NCI-H2081 treated with DMSO at 0.1 percent for 48 hours (cell line): ENCODE measurements around the gene LGR4.
"Not testable (repeated sequence)": the region's sequence is repeated elsewhere in the genome, so short reads cannot be mapped to it uniquely, and the experiment has no call there.

Experiments used
- DNase-seq: peaks from one replicate; lab custom pipeline; 2025; lab: John Stamatoyannopoulos, UW

LGR4 gene

DNA sequence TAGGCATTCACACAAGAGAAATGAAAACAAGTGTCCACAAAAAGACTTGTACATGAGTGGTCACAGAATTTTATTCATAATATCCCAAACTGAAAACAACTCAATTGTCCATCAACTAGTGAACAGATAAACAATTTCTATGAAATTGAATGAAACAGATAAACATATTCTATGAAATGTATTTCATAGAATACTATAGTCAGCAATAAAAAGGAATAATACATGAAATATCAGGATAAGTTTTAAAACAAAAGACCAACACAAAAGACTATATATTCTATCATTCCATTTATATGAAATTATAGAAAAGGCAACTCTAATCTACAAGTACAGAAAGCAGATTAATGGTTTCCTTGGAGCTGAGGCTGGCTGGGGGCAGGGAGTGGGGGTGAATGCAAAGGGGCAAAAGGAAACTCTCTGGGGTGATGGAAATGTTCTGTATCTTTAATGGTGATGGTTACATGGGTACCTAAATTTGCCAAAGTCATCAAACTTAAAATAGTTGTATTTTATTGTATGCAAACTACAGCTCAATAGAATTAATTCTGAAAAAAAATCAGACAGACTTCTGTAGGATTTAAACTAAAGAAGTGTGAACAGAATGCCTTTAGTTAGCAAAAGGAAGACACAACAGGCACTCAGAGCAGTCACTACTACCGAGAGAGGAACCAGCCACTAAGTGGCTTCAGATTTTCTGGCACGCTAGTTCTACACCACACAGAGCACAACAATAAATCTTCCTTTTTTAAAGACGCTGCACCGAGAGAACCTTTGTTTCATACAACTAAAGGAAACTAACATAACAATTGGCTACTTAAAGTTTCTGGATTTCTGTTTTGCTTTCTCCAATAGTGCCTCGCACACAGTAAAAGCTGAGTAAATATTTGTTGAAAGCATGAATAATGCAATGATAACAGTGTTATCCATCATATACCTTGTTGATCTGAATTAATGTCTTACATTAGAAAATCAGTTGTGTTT, 124.9 kb downstream of the LGR4 start:
- DNase-seq: peak; percentile 84

DNA sequence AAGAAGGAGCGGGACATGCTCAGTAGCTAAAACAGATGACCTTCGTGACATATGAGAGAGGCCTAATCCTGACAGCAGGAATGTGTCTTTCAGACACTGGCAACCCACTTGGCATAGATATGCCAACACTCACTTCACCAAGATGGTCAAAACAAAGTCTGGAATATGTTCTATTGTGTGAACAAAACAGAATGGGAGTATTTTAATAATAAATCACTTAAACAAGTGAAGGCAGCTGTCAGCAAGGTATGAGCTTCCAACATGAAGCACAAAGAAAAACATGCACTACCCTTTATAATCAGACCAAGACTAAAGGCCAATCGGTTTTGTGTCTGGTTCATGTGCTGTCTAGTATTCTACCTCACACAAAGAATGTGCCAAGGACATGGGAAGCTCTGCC, 132.6 kb downstream of the LGR4 start:
- no peak for DNase-seq

DNA sequence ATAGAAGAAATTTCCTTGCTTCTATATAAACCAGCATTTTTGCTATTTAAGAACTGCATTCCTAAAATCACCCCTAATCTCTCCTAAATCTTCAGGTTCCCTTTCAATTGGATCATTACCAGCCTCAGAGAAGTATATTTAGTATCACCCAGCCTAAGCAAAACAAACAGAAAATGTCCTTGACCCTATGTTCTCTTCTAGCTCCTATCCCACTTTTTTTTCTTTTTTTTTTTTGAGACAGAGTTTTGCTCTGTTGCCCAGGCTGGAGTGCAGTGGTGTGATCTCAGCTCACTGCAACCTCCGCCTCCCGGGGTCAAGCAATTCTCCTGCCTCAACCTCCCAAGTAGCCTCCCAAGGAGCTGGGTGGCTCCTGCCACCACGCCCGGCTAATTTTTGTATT, 137.8 kb downstream of the LGR4 start:
- DNase-seq: not testable (repeated sequence)

DNA sequence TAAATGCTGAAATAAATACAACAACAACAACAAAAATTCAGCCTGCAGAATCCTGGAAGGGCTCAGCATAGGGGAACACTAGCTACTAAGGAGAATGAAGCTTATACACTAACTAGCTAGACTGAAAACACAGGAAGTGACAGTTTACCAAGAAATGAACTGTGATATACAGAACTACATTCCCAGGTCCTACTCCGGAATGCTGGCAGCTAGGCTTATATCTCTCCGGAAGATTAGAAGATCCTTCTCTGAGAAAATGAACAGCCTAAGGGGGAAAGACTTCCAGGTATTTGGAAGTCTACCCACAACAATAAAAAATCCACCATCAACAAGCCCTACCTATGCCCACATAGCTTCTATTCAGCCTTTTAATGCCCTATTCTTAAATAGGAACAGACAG, 140.6 kb downstream of the LGR4 start:
- DNase-seq: no peak

DNA sequence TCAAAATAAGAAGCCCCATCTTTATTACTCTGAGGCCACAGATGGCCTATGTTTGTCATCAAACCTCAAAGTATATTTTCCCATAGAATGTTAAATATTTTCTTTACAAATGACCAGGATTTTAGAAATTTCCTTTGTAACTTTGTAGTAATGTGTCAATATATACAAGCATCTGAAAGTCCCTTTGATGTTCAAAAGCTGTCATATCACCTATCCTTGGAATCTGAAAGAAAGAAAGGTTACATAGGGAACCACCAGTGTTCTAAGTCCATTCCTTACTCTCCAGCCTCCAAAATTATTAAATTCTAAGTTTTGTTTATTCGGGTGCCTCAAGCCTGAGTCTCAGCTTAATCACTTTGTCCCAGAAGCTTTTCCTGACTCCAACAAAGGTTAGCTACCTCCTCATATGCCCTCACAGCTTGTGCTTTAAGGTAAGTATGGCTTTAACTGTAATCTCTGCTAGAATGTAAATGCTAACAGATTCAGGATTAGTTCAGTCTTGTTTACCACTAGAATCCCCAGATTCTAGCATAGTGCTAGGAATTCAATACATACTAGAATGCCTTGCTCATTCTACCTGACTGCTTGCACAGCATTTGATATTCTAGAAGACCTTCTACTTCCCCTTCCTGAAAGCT, 141.8 kb downstream of the LGR4 start:
- no peak for DNase-seq

DNA sequence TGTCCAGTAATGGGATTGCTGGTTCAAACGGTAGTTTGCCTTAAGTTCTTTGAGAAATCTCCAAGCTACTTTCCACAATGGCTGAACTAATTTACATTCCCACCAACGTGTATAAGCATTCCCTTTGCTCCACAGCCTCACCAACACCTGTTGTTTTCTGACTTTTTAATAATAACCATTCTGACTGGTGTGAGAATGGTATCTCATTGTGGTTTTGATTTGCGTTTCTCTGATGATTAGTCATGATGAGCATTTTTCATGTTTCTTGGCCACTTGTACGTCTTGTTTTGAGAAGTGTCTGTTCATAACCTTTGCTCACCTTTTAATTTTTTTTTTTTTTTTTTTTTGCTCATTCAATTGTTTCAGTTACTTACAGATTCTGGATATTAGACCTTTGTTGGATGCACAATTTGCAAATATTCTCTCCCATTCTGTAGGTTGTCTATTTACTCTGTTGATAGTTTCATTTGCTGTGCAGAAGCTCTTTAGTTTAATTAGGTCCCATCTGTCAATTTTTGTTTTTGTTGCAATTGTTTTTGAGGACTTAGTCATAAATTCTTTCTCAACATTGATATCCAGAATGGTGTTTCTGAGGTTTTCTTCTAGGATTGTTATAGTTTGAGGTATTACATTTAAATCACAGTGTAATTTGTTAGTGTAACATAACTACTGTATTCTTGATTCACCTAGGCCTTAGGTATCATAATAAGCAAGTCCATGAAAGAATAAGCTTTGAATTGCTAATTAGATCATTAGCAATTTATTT, 142.5 kb downstream of the LGR4 start:
- no peak for DNase-seq

DNA sequence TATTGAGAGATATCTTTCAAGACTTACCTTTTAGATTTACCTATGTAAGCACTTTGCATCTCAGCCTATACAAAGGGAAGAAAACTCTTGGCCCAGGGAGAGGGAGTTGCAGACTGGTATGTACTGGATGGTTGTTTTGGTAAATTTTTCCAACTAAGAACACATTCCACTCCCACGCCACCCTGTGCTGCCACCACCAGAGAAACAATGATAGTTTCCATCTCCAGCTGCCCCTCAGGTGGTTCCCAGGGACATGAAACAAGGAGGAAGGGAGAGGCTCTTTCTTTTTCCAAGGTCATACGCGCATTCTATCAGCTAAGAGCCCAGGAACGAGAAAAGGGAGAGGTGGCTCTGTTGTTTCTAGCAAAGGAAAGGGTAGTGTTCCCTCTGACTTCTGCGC, 144.0 kb downstream of the LGR4 start:
- no peak for DNase-seq

DNA sequence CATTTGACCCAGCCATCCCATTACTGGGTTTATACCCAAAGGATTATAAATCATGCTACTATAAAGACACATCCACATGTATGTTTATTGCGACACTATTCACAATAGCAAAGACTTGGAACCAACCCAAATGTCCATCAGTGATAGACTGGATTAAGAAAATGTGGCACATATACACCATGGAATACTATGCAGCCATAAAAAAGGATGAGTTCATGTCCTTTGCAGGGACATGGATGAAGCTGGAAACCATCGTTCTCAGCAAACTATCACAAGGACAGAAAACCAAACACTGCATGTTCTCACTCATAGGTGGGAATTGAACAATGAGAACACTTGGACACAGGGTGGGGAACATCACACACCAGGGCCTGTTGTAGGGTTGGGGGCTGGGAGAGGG, 145.5 kb downstream of the LGR4 start:
- not testable (repeated sequence) for DNase-seq

DNA sequence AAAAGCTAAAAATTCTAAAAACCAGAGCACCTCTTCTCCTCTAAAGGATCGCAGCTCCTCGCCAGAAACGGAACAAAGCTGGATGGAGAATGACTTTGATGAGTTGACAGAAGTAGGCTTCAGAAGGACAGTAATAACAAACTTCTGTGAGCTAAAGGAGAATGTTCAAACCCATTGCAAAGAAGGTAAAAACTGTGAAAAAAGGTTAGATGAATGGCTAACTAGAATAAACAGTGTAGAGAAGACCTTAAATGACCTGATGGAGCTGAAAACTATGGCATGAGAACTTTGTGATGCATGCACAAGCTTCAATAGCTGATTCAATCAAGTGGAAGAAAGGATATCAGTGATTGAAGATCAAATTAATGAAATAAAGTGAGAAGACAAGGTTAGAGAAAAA, 150.4 kb downstream of the LGR4 start:
- not testable (repeated sequence) for DNase-seq

DNA sequence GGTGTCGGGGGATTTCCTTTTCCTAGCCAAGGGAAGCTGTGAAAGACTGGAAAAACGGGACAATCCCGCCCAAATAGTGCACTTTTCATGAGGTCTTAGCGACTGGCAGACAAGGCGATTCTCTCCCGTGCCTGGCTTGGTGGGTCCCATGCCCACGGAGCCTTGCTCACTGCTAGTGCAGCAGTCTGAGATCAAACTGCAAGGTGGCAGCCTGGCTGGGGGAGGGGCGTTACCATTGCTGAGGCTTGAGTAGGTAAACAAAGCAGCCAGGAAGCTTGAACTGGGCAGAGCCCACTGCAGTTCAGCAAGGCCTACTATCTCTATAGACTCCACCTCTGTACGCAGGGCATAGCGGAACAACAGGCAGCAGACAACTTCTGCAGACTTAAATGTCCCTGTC, 151.2 kb downstream of the LGR4 start:
- not testable (repeated sequence) for DNase-seq

DNA sequence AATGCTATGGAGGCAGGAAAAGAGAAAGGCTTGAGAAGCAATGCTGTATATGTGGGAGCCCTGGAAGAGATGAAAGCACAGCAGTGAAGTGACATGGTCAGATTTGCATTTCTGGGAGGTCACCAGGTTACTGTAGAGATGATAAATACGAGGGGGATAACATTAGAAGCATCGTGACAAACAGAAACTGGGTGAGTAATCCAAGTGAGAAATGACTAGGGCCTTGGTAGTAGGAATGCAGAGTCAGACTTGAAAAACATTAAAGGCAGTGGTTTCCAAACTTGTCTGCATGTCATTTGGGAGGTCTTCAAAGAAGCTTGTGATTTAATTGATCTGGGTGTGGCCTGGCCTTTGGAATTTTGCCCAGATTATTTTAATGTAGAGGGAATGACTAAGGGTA, 153.5 kb downstream of the LGR4 start:
- no peak for DNase-seq

DNA sequence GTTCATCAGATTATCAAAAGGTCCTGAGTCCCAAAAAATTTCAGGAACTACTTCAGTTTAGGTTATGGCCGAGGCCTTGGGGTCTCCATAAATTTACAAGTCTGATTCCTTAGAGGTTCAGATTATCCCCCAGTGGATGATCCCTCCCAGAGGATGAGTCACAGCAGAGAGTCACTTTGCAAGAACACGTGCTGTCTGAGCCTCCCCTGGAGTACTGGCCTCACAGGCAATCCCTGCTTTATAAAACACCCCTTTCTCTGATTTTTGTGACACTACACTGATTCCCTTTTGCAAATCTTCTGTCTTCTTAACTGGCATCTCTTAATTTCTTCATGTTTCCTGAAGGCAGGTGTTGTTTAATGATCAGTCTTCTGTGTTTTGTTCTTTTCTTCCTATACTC, 154.8 kb downstream of the LGR4 start:
- DNase-seq: no peak
